Mucosa of descending colon (tissue), 3 donors: Measurements from ENCODE around the gene CORIN. TPM values are rescaled to one million over a fixed set of nuclear protein-coding genes. Genes with fewer than 3 reads are reported as not detected.
"Not testable (repeated sequence)": the region's sequence is repeated elsewhere in the genome, so short reads cannot be mapped to it uniquely, and the experiment has no call there.

Experiments used
- ATAC-seq: fragments of 200-7000 bp; cut with Tn5 transposase; one replicate; pipeline ENCODE4 v1.9.1; 2020; ENCODE audit warnings: mild to moderate bottlenecking, moderate library complexity
- DNase-seq, 3 donors: peaks; one replicate each; pipeline ENCODE4 v3.0.0-alpha.2; 2020
- H3K36me3 ChIP-seq: fragments of 200-600 bp; one replicate; pipeline ENCODE4 v1.8.0; 2021; ENCODE audit warnings: low read depth, mild to moderate bottlenecking
- H3K4me1 ChIP-seq: fragments of 200-600 bp; one replicate; pipeline ENCODE4 v1.8.0; 2021; ENCODE audit warnings: low read depth, mild to moderate bottlenecking
- H3K4me3 ChIP-seq: fragments of 200-600 bp; one replicate; pipeline ENCODE4 v1.8.0; 2021; ENCODE audit warnings: mild to moderate bottlenecking
- H3K9me3 ChIP-seq: fragments of 200-600 bp; one replicate; pipeline ENCODE4 v1.8.0; 2021; ENCODE audit warnings: mild to moderate bottlenecking
- intact Hi-C, 2 donors: fragments of 100-400 bp; cut with DNase I in 1 of 2; cut with micrococcal nuclease in 1 of 2; formaldehyde crosslinking; loops; one replicate each; pipeline versions ENCODE4 v1.11.0 to v1.11.1; 2022; cut with DNase I, micrococcal nuclease
- microRNA-seq: library from miRNA; unstranded; fragments of <30 nt; microRNA quantifications from one replicate; pipeline ENCODE4, GENCODE V29; 2019
- total RNA-seq, 3 donors: library from RNA; stranded (reverse); fragmentation: NEBNext Ultra II Directional in 2 of 3; extraction: Animal tissue kit (Norgen Biotek cat#: 25700) in 2 of 3; gene quantifications; one replicate each; pipeline versions ENCODE4 v1.2.1 to v1.2.4, GENCODE V29; 2021 to 2023
- TF ChIP-seq, protein P1 (sequence below): fragments of 200-600 bp; IDR thresholded peaks from one replicate; pipeline ENCODE4 v1.8.0; 2022; ENCODE audit warnings: antibody characterized with exemption, mild to moderate bottlenecking
- donor health status: DM: no; HTN: no; CAD: no; lungs with moderate emphysema.
- donor health status: DM: no; HTN: no; CAD: no.
- donor health status: DM: no; HTN: yes; CAD: no.

CORIN gene
- total RNA-seq, 3 donors from 2014 or later = 0.41 to 0.52 (median 0.47) TPM

DNA sequence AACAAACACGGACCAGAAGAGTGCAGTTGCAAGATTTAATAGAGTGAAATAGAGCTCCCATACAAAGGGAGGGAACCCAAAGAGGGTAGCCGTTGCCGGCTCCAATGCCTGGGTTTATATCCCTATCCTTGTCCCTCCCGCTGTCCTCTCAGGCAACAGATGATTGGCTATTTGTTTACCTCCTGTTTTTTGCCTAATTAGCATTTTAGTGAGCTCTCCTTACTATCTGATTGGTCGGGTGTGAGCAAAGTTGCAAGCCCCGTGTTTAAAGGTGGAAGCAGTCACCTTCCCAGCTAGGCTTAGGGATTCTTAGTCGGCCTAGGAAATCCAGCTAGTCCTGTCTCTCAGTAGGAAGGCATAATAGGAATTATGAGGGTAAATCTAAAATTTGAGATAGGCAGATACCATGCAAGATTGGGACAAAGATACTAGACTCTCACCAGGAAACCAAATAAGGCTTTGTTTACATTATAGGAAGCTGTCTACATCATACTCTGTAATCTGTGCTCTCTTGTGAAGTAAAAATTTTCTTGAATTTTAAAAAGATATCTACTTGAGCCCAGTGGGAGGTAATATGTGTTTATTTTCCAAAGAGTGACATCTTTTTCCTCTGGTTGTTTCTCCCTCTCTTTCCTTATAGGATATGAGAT, 286.8 kb downstream of the CORIN start:
- Histone ChIP-seq H3K4me1 (no peaks in the 10 kb centered on the region), H3K9me3 (no peaks in the 10 kb centered on the region), H3K36me3 (no peaks in the 10 kb centered on the region), H3K4me3 (no peak overlapping the region)
- ATAC-seq = no peak
- intact Hi-C loops = no loop called here
- TF ChIP-seq, protein P1, sequence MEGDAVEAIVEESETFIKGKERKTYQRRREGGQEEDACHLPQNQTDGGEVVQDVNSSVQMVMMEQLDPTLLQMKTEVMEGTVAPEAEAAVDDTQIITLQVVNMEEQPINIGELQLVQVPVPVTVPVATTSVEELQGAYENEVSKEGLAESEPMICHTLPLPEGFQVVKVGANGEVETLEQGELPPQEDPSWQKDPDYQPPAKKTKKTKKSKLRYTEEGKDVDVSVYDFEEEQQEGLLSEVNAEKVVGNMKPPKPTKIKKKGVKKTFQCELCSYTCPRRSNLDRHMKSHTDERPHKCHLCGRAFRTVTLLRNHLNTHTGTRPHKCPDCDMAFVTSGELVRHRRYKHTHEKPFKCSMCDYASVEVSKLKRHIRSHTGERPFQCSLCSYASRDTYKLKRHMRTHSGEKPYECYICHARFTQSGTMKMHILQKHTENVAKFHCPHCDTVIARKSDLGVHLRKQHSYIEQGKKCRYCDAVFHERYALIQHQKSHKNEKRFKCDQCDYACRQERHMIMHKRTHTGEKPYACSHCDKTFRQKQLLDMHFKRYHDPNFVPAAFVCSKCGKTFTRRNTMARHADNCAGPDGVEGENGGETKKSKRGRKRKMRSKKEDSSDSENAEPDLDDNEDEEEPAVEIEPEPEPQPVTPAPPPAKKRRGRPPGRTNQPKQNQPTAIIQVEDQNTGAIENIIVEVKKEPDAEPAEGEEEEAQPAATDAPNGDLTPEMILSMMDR = no peak
- DNase-seq = no peak

DNA sequence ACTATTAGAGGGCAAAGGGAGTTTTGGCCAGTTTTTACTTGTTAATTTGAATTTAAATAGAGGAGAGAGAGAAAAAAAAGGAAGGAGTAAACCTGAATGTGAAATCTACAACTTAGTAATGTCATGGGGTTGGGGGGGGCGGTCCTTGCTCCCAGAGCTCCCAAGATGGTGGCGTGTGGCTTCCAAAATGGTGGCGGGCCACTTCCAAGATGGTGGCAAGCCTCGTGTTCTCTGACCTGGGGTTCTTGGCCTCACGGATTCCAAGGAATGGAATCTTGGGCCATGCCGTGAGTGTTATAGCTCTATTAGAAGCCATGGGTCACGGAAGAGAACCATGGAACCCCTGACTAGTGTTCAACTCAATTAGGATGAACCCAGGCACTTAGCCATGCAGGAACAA, 287.5 kb downstream of the CORIN start:
- H3K4me1 ChIP-seq, H3K4me3 ChIP-seq, intact Hi-C loops, ATAC-seq, H3K36me3 ChIP-seq, H3K9me3 ChIP-seq, DNase-seq: not testable (repeated sequence)

Small RNA genes lying within 50 kb of the gene (microRNA-seq; reads per million reads assigned to microRNA genes)
- not detected for gene MIR8053

Other genes starting within 250 kb of the CORIN start
- 10 to 100 TPM; 12.0 to 14.1 (median 12.0) TPM for gene NFXL1, start 76.5 kb upstream of the CORIN start, total RNA-seq
- 10 to 100 TPM in 1 of 3 donors, 1 to 10 TPM in 2; 2.2 to 17.8 (median 5.4) TPM for gene CNGA1, start 178.6 kb upstream of the CORIN start, total RNA-seq
- 10 to 100 TPM; 24.1 to 67.7 (median 51.0) TPM for gene NIPAL1, start 178.7 kb upstream of the CORIN start, total RNA-seq